Gastroesophageal sphincter (tissue), 4 donors: ENCODE measurements around the gene EFL1. TPM values are rescaled to one million over a fixed set of nuclear protein-coding genes. Genes with fewer than 3 reads are reported as not detected.

Experiments used
- ATAC-seq: fragments of 150-250 bp; one replicate; pipeline ENCODE4 v1.9.1; 2016; ENCODE audit warnings: mild to moderate bottlenecking, moderate library complexity
- H3K27ac ChIP-seq, 4 donors: fragments of 200-600 bp; sonication (generic) in 3 of 4; 1 replicate in 3 of 4; 2 replicates in 1 of 4; pipeline ENCODE4 v1.5.1; 2016 to 2019
- H3K27me3 ChIP-seq: fragments of 200-600 bp; sonication (generic); one replicate; pipeline ENCODE4 v1.5.1; 2019
- H3K36me3 ChIP-seq, 2 donors: fragments of 200-600 bp; sonication (generic); one replicate each; pipeline ENCODE4 v1.5.1; 2019; ENCODE audit warnings: control low read depth in 1 of 2
- H3K4me1 ChIP-seq, 3 donors: fragments of 200-600 bp; sonication (generic); 1 replicate in 2 of 3; 2 replicates in 1 of 3; pipeline ENCODE4 v1.5.1; 2016 to 2019; ENCODE audit warnings: control low read depth in 2 of 3
- H3K4me3 ChIP-seq, 2 donors: fragments of 200-600 bp; sonication (generic); one replicate each; pipeline ENCODE4 v1.5.1; 2019; ENCODE audit warnings: mild to moderate bottlenecking in 1 of 2, moderate library complexity in 1 of 2
- H3K9me3 ChIP-seq, 3 donors: fragments of 200-600 bp; sonication (generic); one replicate each; pipeline ENCODE4 v1.5.1; 2017 to 2019; ENCODE audit warnings: control low read depth in 2 of 3
- EP300 ChIP-seq: sonication (generic); formaldehyde crosslinking; IDR thresholded peaks from one replicate; pipeline ENCODE4 v1.6.1; 2017; ENCODE audit warnings: antibody characterized with exemption, mild to moderate bottlenecking
- POLR2A ChIP-seq, 2 donors: fragments of 450-650 bp; IDR thresholded peaks; one replicate each; pipeline ENCODE4 v1.6.1; 2017; ENCODE audit warnings: antibody characterized with exemption in 2 of 2, mild to moderate bottlenecking in 2 of 2, moderate library complexity in 1 of 2
- POLR2AphosphoS5 ChIP-seq: sonication (generic); formaldehyde crosslinking; IDR thresholded peaks from one replicate; pipeline ENCODE4 v1.6.1; 2017; ENCODE audit warnings: antibody characterized with exemption
- WGBS, 2 donors: methylation state at CpG; one replicate each; pipeline ENCODE4 v1.1.5; 2018; ENCODE audit warnings: low coverage in 1 of 2; 5-methylcytosine and 5-hydroxymethylcytosine counted together
- total RNA-seq, 4 donors: library from RNA; depleted of rRNA; stranded (reverse); fragments of >200 nt; gene quantifications; one replicate each; pipeline ENCODE4 v1.1.0, GENCODE V29; 2016
- TF ChIP-seq, protein P1 (sequence below), 4 experiments: fragments of 200-600 bp in 2 of 4; fragments of 450-650 bp in 2 of 4; sonication (generic) in 1 of 4; IDR thresholded peaks; one replicate each; pipeline ENCODE4 v1.5.1; 2017 to 2019; ENCODE audit warnings: antibody characterized with exemption in 4 of 4, mild to moderate bottlenecking in 2 of 4, moderate library complexity in 2 of 4

The EFL1 gene
- total RNA-seq, 4 donors from 2014 or later = 12.1 to 17.7 (median 15.5) TPM

DNA sequence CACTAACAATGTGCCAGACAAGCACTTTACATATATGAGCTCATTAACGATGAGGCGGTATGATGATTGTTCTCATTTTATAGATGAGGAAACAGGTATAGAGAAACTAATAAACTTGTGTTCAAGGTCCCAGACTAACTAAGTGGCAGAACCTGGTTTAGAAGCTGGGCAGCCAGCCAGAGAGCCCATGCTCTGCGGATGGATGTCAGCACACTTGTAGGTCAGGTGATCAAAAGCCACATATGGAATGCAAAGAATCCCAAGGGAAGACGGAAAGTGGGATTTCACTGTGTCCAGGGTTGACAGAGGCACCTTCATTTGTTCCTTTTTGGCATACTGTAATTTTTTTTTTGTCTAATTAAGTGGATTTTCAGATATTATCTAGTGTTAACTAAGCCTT, 103.7 kb downstream of the EFL1 start:
- TF ChIP-seq POLR2A (IDR thresholded peaks at IDR 0.05) (no peak), EP300 (no peak), POLR2AphosphoS5 (no peak)
- TF ChIP-seq, protein P1, sequence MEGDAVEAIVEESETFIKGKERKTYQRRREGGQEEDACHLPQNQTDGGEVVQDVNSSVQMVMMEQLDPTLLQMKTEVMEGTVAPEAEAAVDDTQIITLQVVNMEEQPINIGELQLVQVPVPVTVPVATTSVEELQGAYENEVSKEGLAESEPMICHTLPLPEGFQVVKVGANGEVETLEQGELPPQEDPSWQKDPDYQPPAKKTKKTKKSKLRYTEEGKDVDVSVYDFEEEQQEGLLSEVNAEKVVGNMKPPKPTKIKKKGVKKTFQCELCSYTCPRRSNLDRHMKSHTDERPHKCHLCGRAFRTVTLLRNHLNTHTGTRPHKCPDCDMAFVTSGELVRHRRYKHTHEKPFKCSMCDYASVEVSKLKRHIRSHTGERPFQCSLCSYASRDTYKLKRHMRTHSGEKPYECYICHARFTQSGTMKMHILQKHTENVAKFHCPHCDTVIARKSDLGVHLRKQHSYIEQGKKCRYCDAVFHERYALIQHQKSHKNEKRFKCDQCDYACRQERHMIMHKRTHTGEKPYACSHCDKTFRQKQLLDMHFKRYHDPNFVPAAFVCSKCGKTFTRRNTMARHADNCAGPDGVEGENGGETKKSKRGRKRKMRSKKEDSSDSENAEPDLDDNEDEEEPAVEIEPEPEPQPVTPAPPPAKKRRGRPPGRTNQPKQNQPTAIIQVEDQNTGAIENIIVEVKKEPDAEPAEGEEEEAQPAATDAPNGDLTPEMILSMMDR (IDR thresholded peaks at IDR 0.05) = no peak
- Histone ChIP-seq H3K27me3 (no peaks in the 10 kb centered on the region), H3K4me3 (no peak overlapping the region), H3K4me1 (no peaks in the 10 kb centered on the region), H3K27ac (no peak overlapping the region), H3K9me3 (no peaks in the 10 kb centered on the region), H3K36me3 (peaks cover 0 to 62% of the 10 kb centered on the region in 2 donors)
- WGBS, 2 donors = 87 to 90% methylated on average over 4 of the region's 4 CpGs
- ATAC-seq = no peak

DNA sequence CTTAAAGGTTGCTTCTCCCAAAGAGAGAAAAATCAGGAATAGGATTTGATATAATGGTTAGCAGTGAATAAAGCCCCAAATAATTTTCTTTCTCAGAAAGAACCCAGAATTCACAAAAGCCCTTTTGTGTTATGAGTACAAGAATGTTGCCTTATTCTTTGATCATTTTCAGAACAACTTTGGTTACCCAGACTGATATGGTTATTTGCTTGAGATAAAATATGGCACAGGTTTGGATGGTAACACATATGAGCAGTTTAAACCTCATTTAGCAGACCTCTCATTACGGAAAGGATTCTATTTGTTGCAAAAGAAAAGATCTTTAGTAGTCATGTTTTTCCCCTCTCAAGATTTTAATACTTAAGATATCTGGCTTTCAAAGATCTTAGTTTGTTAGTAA, 111.9 kb downstream of the EFL1 start:
- no peak for ATAC-seq
- H3K36me3 ChIP-seq = peaks cover 0 to 32% of the 10 kb centered on the region in 2 donors
- no peaks in the 10 kb centered on the region for H3K4me1 ChIP-seq
- H3K27me3 ChIP-seq = no peaks in the 10 kb centered on the region
- H3K4me3 ChIP-seq = no peak overlapping the region
- WGBS, 2 donors = 93 to 100% methylated on average over 1 of the region's 1 CpG
- H3K9me3 ChIP-seq = no peaks in the 10 kb centered on the region
- TF ChIP-seq POLR2AphosphoS5 = no peak
- TF ChIP-seq, protein P1 (IDR thresholded peaks at IDR 0.05) = no peak
- TF ChIP-seq EP300 = no peak
- TF ChIP-seq POLR2A (IDR thresholded peaks at IDR 0.05) = no peak
- H3K27ac ChIP-seq = no peak overlapping the region

GRCh38 chr15:82146990-82147461, 115.5 kb downstream of the EFL1 start:
- WGBS, 2 donors = 23 to 56% methylated on average over 2 to 5 of the region's 8 CpGs
- Histone ChIP-seq H3K36me3 (peaks cover 0 to 35% of the 10 kb centered on the region in 2 donors), H3K9me3 (no peaks in the 10 kb centered on the region), H3K4me3 (no peak overlapping the region), H3K27me3 (no peaks in the 10 kb centered on the region), H3K27ac (peak overlapping the region in 1 of 4 donors; percentile 16), H3K4me1 (no peaks in the 10 kb centered on the region)
- peak; percentile 86 for ATAC-seq
- TF ChIP-seq, protein P1 (IDR thresholded peaks at IDR 0.05) = no peak
- TF ChIP-seq POLR2AphosphoS5 (peak; percentile 49), POLR2A (IDR thresholded peaks at IDR 0.05) (no peak)

DNA sequence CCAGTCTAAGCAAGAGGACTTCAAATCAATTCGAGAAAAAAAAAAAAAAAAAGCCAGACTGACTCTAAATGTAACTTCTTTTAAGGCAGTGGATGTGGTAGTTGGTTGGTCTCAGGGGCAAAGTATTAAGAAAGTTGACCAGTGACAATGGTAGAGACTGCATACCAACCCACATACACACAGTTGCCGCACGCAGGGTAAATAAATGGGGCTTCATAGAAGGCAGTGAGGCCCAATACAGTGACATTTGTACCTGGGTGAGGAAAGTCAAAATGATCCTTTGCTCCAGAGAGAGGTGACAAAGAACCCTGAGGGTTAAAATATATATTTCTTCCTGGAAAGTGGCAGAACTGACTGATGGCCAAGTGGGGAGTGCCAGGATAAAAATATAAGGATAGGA, 116.0 kb downstream of the EFL1 start:
- WGBS, 2 donors = 89% methylated on average over 3 of the region's 3 CpGs; no CpG with 5 or more reads in 1 of the 2 donors

DNA sequence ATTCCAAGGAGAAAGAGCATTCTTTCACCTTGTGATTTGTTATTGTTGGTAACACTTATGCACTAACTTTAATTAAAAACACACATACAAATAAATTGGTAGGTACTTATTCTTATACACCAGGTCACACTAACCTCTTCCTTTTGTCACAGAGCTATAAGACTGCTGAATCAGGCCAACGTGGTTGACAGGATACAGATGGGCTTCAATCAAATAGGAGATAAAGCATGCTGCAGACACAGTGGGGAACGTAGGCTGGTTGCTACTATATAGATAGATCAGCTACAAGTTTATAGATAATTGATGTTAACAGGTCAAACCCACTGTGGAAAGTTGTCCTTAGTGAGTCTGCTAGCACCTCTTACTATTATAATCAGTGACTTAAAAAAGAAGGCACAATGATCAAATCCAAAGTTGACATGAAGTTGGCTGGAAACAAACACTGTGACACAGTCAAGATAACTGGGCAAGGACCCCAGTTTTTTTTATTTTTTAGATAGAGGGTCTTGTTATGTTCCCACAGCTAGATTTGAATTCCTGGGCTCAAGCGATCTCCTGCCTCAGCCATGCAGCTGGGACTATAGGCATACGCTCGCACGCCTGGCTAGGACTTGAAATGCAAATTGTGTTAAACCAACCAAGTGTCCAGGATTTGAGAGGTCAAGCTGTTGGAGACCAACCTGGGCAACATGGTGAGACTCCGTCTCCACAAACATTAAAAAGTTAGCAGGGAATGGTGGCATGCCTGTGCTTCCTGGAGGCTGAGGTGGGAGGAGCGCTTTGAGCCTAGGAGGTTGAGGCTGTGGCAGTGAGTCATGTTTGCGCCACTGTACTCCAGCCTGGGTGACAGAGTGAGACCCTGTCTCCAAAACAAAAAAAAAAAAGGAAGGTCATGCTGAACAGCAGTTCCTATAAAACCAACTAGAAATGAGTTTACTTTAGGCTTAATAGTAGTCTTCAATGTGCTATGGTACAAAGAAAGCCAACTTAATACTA, 118.8 kb downstream of the EFL1 start:
- H3K36me3 ChIP-seq = peaks cover 0 to 19% of the 10 kb centered on the region in 2 donors
- H3K9me3 ChIP-seq = no peaks in the 10 kb centered on the region
- WGBS, 2 donors = 85 to 97% methylated on average over 5 to 9 of the region's 9 CpGs
- no peak for TF ChIP-seq POLR2AphosphoS5
- no peak for TF ChIP-seq EP300
- TF ChIP-seq, protein P1 (IDR thresholded peaks at IDR 0.05) = no peak
- TF ChIP-seq POLR2A (IDR thresholded peaks at IDR 0.05) = no peak
- peaks cover 0 to 8% (median 0%) of the 10 kb centered on the region in 3 donors for H3K4me1 ChIP-seq
- H3K4me3 ChIP-seq = no peak overlapping the region
- H3K27ac ChIP-seq = no peak overlapping the region
- ATAC-seq = no peak
- no peaks in the 10 kb centered on the region for H3K27me3 ChIP-seq

More for the DNA sequence above, 116.0 kb downstream of the EFL1 start:
- peak; percentile 7 for ATAC-seq
- H3K36me3 ChIP-seq = peaks cover 0 to 34% of the 10 kb centered on the region in 2 donors
- no peaks in the 10 kb centered on the region for H3K4me1 ChIP-seq
- peak overlapping the region in 1 of 4 donors; percentile 6 for H3K27ac ChIP-seq
- no peaks in the 10 kb centered on the region for H3K9me3 ChIP-seq
- H3K27me3 ChIP-seq = no peaks in the 10 kb centered on the region
- no peak for TF ChIP-seq EP300
- H3K4me3 ChIP-seq = no peak overlapping the region
